GM18951 (cell line): Measurements from ENCODE around the gene FADS3.
A peak's percentile ranks its signal among the peaks of the same experiment; 100 is the strongest.

Source experiments
- POLR2A ChIP-seq: IDR thresholded peaks from 4 replicates; pipeline ENCODE4 v1.6.1; 2011; ENCODE audit warnings: mild to moderate bottlenecking; ENCODE audit not compliant: insufficient read length, insufficient read depth; ENCODE audit errors: extremely low read depth
- in situ Hi-C: fragments of 300-500 bp; cut with MboI; formaldehyde crosslinking; loops from one replicate; pipeline ENCODE4 v1.12.0; 2022; ENCODE audit warnings: low sequenced_read_pairs, mixed read lengths, inconsistent platforms; ENCODE audit not compliant: unreplicated experiment

Gene FADS3

GRCh38 chr11:61848631-61849030 lies 42.7 kb downstream of the FADS3 start:
- in situ Hi-C loops = no loop called here
- TF ChIP-seq POLR2A = no peak

- in situ Hi-C loops = no loop called here
- no peak for TF ChIP-seq POLR2A
Observed at GRCh38 chr11:61847914-61848581, 43.3 kb downstream of the FADS3 start.

DNA sequence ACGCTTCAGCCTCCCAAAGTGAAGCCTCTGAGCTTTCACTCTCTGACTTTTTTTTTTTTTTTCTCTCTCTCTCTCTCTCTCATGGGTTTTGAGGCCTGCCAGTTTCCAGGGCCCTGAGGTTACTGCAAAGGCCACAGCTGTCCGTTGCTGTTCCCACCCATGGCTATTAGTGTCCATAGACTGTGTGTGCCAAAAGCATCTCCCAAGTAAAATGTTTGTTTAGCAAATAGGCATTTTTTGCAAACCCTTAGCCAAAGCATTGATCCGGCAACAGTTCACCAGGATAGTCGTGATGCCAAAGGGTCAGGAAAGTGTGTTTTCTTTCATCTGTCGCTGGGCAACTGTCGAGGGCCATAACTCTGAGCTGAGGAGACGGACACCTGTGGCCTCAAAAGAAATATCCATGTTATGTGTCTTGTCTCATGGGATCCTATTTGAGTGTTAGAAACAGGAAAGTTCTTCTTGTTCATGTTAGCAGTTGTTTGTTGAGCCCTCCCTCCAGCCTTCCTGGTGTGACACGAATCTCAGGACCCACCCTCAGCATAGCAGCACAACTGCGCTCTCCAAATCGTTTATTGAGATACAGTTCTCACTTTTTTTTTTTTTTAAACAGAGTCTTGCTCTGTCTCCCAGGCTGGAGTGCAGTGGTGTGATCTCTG lies 44.9 kb downstream of the FADS3 start:
- in situ Hi-C loops = no loop called here
- no peak for TF ChIP-seq POLR2A

DNA sequence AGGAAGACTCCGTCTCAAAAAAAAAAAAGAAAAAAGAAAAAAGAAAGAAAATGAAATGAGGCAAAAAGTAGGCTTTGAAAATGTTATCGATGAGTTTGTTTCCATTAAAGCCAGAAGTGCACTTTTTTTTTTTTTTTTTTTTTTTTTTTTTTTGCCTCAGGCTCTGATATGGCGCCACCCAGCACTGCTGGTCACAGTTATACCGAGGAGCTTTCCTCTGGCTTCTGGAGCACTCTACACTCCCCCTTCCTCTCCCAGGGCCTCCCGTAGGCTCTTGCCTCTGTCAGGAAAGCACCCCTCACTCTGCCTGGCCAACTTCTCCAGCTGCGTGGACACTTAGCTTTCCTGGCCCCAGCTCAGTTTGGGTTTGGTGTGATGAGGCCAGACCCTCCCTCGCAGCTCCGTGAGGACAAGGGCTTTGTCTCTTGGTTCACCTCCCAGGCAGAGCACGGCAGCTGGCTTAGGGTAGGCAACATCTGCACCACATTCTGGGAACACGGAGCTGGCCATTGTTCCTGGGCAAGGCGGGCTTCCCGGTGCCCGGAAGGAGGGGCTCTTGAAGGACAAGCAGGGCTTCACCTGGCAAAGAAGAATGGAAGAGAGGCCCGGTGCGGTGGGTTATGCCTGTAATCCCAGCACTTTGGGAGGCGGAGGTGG lies 46.3 kb downstream of the FADS3 start:
- in situ Hi-C loops = no loop called here
- TF ChIP-seq POLR2A = no peak

- in situ Hi-C loops = no loop called here
- TF ChIP-seq POLR2A = peak; percentile 4
Observed at GRCh38 chr11:61842528-61842820, 48.9 kb downstream of the FADS3 start.

DNA sequence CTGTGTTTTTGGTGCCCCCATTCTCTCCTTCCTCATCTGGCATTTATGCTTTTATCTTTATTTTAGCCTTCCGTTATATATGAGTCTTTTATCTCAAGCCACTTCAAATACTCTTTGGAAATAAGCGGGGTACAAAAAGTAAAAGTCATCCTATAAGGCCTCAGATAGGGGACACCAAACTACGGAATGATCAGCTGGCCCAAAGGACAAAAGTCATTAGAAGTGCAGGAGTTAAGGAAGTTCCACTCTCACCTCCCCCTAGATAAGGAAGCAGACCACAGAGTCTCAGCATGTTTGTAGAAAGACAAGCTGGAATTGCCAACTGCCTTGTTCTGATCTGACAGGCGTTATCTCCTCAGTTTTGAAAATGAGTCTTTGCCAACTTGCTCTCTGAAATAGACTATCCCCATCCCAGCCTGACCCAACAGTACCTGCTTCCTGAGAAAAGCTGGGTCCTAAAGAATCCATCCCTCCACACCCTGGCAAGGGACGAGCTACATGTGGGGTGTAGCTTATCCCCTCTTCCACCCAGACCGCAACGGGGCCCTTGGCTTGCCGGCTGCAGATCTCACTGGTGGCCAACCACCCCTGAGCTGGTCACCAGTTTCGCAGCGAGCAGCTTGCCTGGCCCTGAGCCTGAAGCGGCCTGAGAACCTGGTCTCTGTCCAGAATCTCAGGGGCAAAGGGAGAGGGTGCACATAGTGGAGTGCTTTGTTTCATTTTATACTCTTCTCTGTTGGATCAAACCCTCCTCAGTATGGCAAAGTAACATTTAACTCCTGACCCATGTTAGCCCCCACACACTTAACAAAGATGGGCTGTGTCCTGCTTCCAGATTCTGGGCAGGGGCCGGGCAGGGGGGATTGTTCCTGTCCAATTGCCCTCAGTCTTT lies 49.5 kb downstream of the FADS3 start:
- in situ Hi-C loops = no loop called here
- no peak for TF ChIP-seq POLR2A

- in situ Hi-C loops = no loop called here
- TF ChIP-seq POLR2A = no peak
Observed at GRCh38 chr11:61840371-61840770, 51.0 kb downstream of the FADS3 start.

- in situ Hi-C loops = no loop called here
- TF ChIP-seq POLR2A = no peak
Observed at GRCh38 chr11:61839742-61840141, 51.6 kb downstream of the FADS3 start.

DNA sequence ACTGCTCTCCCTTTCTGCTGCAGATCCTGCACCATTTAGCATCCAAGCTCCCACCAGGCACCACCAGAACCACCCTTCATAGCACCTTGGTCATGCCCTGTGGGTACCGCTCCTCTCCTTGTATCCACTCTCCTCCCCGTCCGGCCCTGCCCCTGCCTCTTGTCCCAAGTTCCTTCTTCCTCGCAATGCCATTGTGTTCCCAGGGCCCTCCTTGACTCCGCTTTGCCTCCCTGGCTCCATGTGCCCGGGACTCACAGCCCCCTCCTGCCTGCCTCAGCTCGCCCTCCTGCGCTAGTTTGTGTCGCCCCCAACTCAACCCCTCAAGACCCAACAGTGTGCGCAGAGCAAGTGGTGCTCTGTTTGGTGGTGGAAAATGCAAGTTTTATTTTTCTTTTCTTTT lies 52.4 kb downstream of the FADS3 start:
- in situ Hi-C loops = no loop called here

GRCh38 chr11:61838501-61838900 lies 52.8 kb downstream of the FADS3 start:
- in situ Hi-C loops = no loop called here
- TF ChIP-seq POLR2A = peak; percentile 24

More for the DNA sequence above, 52.4 kb downstream of the FADS3 start:
- TF ChIP-seq POLR2A = no peak

DNA sequence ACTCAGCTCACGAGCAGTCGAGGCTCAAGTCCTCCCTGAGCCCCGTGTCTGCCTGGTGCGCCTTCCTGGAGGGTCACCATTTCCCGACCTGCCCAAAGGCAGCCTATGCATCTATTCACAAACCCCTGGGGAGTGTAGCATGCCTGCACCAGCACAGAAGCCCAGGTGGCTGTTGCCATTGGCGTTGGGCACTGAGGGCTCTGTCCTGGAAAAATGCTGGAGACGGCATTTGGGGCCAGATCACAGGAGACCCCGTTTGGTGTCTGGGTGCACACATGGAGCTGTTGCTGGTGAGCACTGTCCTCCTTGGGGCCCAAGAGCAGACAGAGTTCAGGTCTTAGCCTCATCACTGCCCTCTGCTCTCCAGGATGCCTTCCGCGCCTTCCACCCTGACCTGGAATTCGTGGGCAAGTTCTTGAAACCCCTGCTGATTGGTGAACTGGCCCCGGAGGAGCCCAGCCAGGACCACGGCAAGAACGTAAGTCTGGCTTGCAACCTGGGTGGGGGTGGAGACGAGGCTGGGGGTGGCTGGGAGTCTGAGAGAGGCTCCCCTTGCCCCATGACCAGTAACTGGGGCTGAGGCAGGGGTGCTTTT lies 53.8 kb downstream of the FADS3 start:
- in situ Hi-C loops = no loop called here
- TF ChIP-seq POLR2A = no peak

GRCh38 chr11:61836193-61836592 lies 55.2 kb downstream of the FADS3 start:
- no peak for TF ChIP-seq POLR2A

More at GRCh38 chr11:61836193-61836592, 55.2 kb downstream of the FADS3 start:
- in situ Hi-C loops = no loop called here
